ENCODE measurements around the gene PLCE1. TPM values are rescaled to one million over a fixed set of nuclear protein-coding genes. Genes with fewer than 3 reads are reported as not detected.

The PLCE1 gene
- total RNA-seq, 2 experiments from 2014 or later, result 0.02 TPM; not detected in 1

DNA sequence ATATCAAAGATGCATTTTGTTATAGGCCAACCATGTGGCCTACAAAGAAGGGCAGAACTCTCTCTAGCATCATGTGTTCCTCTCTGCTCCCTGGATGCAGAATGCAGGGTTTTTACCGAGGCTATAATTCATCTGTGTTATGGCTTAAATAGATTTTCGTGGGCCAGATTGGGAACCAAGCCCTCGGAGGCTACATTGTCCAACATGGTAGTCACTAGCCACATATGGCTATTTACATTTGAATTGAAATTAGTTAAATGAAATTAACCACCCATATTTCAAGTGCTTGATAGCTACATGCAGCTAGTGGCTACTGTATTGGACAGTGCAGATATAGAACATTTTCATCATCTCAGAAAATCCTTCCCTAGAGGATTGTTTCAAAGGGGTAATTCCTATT is 2.8 kb downstream of the PLCE1 start:
- H3K36me3 Mint-ChIP-seq, result no peaks in the 10 kb centered on the region
- no peaks in the 10 kb centered on the region for H3K9me3 Mint-ChIP-seq
- no peak overlapping the region for H3K4me3 Mint-ChIP-seq
- H3K27me3 Mint-ChIP-seq, result peaks cover 50% of the 10 kb centered on the region
- no peak overlapping the region for H3K27ac Mint-ChIP-seq
- DNase-seq, result no peak
- ChIA-PET POLR2A (no interaction called here), CTCF (no interaction called here)
- intact Hi-C loops (cut with micrococcal nuclease), result no loop called here
- peaks cover 4% of the 10 kb centered on the region for H3K4me1 Mint-ChIP-seq (ENCODE audit: low read depth)

DNA sequence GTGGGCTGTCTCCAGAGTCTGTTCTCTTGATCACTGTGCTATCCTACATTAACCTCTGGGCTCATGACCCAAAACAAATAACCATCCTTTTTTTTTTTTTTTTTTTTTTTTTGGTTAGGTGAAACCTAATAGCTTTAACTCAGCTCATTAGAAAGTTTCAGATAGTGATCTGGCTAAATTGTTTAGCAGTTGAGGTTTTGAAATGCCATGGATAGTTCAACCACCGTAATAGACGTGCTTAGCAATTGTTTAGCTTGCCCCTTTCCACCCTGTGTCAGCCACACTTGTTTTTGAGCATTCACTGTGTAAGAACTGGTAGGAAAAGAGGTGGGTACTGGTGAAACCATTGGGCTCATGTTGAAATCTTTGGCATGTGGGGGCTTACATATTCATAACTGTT is 3.8 kb downstream of the PLCE1 start:
- Mint-ChIP-seq H3K27ac (no peak overlapping the region), H3K27me3 (peaks cover 48% of the 10 kb centered on the region), H3K36me3 (no peaks in the 10 kb centered on the region), H3K4me1 (ENCODE audit: low read depth) (peaks cover 4% of the 10 kb centered on the region), H3K9me3 (no peaks in the 10 kb centered on the region), H3K4me3 (no peak overlapping the region)
- POLR2A ChIA-PET, result no interaction called here
- CTCF ChIA-PET, result interaction anchor here (0.6 kb wide), 1 partner anchor 81 kb away, joined by 3 read pairs; no protein-coding TSS in a partner anchor
- no peak for DNase-seq
- intact Hi-C loops (cut with micrococcal nuclease), result no loop called here

DNA sequence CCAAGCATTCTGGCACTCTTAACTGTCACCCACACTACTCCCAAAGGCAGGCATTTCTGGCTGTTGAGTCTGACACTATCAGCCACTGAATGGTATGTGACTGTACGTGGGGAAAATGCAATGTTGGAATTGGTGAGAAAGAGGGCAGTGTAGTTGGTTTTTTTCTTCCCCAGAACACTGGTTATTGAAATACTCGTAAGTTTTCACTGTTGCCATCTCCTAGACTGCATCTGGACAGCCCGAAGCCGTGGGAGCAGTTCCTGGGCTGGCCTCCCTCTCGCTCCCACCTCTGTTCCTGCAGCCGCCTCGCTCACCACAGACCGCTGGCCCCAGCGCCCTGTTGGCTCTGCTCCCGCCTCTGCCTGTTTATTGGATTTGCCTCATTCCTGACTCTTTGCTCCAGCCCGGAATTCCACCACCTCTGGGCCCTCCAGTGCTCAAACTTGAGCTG is 5.7 kb downstream of the PLCE1 start:
- DNase-seq, result no peak
- intact Hi-C loops (cut with micrococcal nuclease), result no loop called here
- peaks cover 38% of the 10 kb centered on the region for H3K27me3 Mint-ChIP-seq
- H3K4me1 Mint-ChIP-seq (ENCODE audit: low read depth), result peaks cover 1% of the 10 kb centered on the region
- no peaks in the 10 kb centered on the region for H3K36me3 Mint-ChIP-seq
- ChIA-PET POLR2A (no interaction called here), CTCF (no interaction called here)
- H3K4me3 Mint-ChIP-seq, result no peak overlapping the region
- H3K27ac Mint-ChIP-seq, result no peak overlapping the region
- H3K9me3 Mint-ChIP-seq, result no peaks in the 10 kb centered on the region

DNA sequence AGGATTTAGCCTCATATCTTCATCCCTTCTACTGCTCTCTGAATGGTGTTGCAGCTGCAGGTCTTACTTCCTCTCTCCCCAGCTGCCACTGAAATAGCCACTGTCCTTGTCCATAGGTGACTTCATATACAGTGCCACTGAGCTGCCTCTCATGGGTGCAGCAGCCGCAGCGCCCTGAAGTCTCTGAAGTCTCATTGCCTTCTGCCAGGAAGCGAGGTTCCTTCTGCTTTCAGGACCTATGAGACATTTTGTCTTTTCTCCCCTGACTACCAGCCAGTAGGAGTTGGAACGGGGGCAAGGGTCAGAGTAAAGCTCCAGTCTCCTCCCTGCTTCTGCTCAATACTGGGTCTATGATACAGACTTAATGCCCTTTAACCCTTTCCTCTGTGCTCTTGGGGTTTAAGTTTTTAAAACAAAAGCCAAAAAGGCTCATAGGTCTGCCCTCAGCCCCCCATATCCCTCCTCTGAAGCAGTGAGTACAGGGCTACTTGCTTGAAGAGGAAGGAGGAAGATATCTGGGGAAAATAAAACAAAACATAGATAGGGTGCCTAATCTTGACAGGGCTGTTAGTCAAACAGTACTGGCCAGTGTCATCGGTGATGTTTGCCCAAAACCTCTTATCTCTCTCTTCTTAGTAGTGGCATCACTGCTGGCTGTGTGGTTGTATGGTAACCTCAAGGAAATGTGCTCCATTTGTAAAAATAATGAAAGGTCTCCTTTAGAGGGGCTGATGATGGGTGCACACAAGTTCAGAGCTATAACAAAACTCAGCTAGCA is 7.1 kb downstream of the PLCE1 start:
- no peak overlapping the region for H3K4me3 Mint-ChIP-seq
- no peaks in the 10 kb centered on the region for H3K4me1 Mint-ChIP-seq (ENCODE audit: low read depth)
- H3K27ac Mint-ChIP-seq, result no peak overlapping the region
- ChIA-PET CTCF (no interaction called here), POLR2A (no interaction called here)
- no peaks in the 10 kb centered on the region for H3K36me3 Mint-ChIP-seq
- intact Hi-C loops (cut with micrococcal nuclease), result no loop called here
- DNase-seq, result no peak
- no peaks in the 10 kb centered on the region for H3K9me3 Mint-ChIP-seq
- peaks cover 26% of the 10 kb centered on the region for H3K27me3 Mint-ChIP-seq

DNA sequence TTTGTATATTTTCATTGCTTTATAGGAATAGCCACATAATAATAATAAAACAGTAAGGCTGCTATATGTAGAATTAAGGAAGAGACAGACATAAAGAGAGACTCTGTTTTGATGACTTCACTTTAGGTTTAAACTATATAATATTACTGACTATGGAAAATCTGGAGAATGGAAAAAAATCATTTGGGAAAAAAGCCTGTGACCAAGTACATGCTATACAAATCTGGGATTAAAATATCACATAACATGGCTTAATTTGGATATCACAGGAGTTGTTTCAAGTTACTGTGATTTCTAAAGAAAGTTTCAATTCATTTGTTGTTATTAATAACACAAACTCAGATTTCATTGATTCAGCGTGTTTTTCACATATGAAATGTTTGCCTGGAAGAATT is 7.7 kb downstream of the PLCE1 start:
- H3K4me1 Mint-ChIP-seq (ENCODE audit: low read depth), result no peaks in the 10 kb centered on the region
- DNase-seq, result no peak
- intact Hi-C loops (cut with micrococcal nuclease), result no loop called here
- H3K9me3 Mint-ChIP-seq, result no peaks in the 10 kb centered on the region
- POLR2A ChIA-PET, result no interaction called here
- peaks cover 23% of the 10 kb centered on the region for H3K27me3 Mint-ChIP-seq
- no peak overlapping the region for H3K4me3 Mint-ChIP-seq
- H3K36me3 Mint-ChIP-seq, result no peaks in the 10 kb centered on the region
- H3K27ac Mint-ChIP-seq, result no peak overlapping the region
- CTCF ChIA-PET, result no interaction called here

DNA sequence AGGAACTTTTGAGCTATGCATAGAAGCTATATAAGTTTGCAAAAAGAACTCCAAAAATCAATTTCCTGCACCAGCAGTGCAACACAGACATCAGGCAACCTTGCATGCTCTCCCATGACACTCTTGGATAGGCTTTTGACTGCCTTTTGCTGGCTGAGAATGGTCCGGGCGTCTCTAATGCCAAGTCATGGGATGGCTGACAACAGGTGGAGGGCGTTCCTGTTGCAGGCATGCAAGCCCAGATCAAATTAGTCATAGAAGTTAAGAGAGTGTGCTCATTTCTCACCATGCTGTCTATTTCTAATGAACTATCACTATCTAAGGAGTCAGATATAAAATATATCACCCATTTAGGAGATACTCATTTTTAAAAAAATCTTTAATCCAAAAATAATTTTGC is 8.4 kb downstream of the PLCE1 start:
- Mint-ChIP-seq H3K4me3 (no peak overlapping the region), H3K27ac (no peak overlapping the region), H3K4me1 (ENCODE audit: low read depth) (no peaks in the 10 kb centered on the region), H3K27me3 (peaks cover 27% of the 10 kb centered on the region), H3K9me3 (no peaks in the 10 kb centered on the region), H3K36me3 (no peaks in the 10 kb centered on the region)
- DNase-seq, result no peak
- ChIA-PET POLR2A (interaction anchor here (0.6 kb wide), 1 partner anchor 406 kb away, joined by 5 read pairs; no protein-coding TSS in a partner anchor), CTCF (no interaction called here)
- intact Hi-C loops (cut with micrococcal nuclease), result no loop called here

DNA sequence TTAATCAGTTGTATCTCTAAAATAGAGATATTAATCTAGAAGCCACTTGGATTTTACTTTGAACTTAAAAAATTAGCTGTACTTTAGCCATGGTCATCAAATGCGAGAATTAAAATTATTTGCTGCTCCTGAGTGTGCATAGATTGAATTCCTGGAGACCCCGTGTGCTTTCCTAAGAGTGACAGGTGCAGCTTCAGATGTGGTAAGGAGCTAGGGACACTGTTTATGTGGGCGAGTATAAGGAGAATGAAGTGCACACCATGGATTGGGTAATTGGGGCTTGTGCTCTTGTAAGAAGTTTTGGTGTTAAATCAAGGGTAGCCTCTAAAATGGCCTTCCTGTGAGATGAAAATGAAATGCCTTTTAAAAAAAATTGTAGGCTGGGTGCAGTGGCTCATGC is 9.8 kb downstream of the PLCE1 start:
- Mint-ChIP-seq H3K27ac (no peak overlapping the region), H3K4me3 (no peak overlapping the region), H3K4me1 (ENCODE audit: low read depth) (no peaks in the 10 kb centered on the region), H3K27me3 (peaks cover 20% of the 10 kb centered on the region), H3K36me3 (no peaks in the 10 kb centered on the region), H3K9me3 (no peaks in the 10 kb centered on the region)
- no peak for DNase-seq
- CTCF ChIA-PET, result interaction anchor here (0.6 kb wide), 1 partner anchor 252 kb away, joined by 3 read pairs; no protein-coding TSS in a partner anchor
- POLR2A ChIA-PET, result no interaction called here
- intact Hi-C loops (cut with micrococcal nuclease), result no loop called here

DNA sequence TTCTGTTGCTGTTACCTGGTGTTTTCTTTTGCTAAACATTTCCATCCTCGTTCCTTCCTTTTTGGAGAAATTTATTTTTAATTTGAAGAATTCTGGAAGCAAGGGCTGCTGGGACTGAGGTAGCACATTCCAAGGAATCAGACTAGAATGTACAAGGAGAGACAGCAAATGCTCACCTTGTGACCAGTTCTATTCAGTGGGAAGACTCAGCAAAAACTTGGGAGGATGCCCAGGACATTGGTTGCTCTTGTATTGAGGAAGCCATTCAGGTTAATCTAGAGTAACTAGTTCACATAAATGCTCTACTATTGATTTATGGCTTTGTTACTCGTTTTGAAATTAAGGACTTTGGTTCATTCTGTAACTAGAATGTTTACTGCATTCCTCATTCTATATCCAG is 11.3 kb downstream of the PLCE1 start:
- Mint-ChIP-seq H3K27ac (no peak overlapping the region), H3K36me3 (no peaks in the 10 kb centered on the region), H3K9me3 (no peaks in the 10 kb centered on the region), H3K4me1 (ENCODE audit: low read depth) (no peaks in the 10 kb centered on the region), H3K4me3 (no peak overlapping the region), H3K27me3 (peaks cover 14% of the 10 kb centered on the region)
- intact Hi-C loops (cut with micrococcal nuclease), result no loop called here
- CTCF ChIA-PET, result no interaction called here
- POLR2A ChIA-PET, result no interaction called here
- DNase-seq, result no peak

DNA sequence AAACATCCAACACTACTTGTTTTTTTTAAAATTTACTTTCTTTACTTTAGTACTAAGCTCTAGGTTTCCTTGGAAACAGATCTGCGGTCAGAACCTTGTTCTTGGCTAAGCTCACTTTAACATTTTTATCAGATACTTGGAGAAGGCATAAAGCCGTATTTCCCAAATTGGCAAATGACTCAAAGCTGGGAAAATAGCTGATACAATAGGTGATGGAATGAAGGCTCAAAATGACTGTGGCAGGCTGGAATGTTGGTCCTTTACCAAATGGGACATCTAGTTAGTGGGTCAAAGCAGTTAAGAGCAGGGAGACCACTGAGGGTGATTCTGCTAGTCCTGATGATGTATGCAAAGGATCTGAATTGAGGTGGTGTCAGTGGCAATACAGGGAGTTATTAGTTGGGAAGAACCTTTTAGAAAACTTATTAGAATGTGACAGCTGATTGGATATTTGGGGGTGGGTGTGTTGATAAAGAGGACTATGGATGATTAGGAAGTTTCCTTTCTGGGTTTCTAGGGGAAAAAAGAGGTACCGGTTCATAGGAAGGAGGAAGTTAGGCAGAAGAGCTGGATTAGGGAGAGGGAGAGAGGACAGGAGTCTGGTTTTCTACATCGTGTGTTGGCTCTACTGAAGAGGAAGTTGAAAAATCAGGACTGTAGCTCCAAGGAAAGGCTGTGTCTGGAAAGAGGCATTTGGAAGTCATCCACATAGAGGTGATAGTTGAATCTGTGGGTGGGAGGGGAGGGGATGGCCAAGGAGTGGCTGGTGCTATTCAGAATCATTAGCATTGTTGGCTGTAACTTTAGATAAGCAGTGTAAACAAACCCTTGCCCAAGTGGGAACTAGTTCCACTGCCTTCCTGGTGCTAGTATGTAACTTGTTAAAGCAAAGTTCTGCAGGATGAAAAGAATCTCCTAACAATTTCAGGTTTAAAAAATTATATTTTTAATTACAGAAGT is 13.1 kb downstream of the PLCE1 start:
- no peak for DNase-seq
- Mint-ChIP-seq H3K36me3 (no peaks in the 10 kb centered on the region), H3K9me3 (no peaks in the 10 kb centered on the region), H3K27ac (no peak overlapping the region), H3K4me1 (ENCODE audit: low read depth) (no peaks in the 10 kb centered on the region), H3K27me3 (peaks cover 12% of the 10 kb centered on the region), H3K4me3 (no peak overlapping the region)
- intact Hi-C loops (cut with micrococcal nuclease), result no loop called here
- CTCF ChIA-PET, result no interaction called here
- POLR2A ChIA-PET, result no interaction called here

DNA sequence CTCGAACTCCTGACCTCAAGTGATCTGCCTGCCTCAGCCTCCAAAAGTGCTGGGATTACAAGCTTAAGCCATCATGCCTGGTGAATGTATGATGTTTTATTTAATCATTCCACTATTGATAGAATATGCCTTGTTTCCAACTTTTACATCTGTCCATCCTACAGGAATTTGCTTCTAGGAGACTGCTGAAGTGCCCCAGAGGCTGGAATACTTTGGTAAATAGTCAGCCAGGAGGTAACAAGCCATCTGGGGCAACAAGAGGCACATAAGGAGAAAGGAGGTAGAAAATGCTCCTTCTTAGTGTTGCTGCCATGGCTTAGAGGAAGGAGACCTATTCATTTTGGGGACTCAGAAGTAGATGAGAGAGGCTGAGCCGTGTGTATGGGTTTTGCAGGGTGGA is 14.8 kb downstream of the PLCE1 start:
- CTCF ChIA-PET, result no interaction called here
- no peaks in the 10 kb centered on the region for H3K9me3 Mint-ChIP-seq

DNA sequence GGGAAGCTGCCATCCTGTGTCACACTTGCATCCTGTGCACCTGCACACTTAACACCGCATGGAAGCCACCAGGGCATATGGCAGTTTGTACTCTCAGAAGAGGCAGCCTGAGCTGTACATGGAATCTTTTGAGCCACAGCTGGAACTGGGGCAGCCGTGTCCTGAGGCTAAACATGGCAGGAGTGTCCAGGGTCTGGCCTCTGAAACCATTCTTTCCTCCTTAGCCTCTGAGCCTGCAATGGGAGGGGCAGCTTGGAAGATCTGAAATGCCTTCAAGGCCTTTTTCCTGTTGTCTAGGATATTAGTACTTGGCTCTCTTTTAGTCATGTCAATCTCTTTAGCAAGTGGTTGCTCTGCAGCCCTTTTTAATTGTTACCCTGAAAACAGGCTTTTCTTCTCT is 16.4 kb downstream of the PLCE1 start:
- ChIA-PET CTCF (no interaction called here), POLR2A (no interaction called here)
- H3K27ac Mint-ChIP-seq, result no peak overlapping the region
- H3K27me3 Mint-ChIP-seq, result peaks cover 6% of the 10 kb centered on the region
- no peak for DNase-seq
- no peak overlapping the region for H3K4me3 Mint-ChIP-seq
- no peaks in the 10 kb centered on the region for H3K36me3 Mint-ChIP-seq
- H3K4me1 Mint-ChIP-seq (ENCODE audit: low read depth), result no peaks in the 10 kb centered on the region
- no peaks in the 10 kb centered on the region for H3K9me3 Mint-ChIP-seq
- intact Hi-C loops (cut with micrococcal nuclease), result no loop called here

More for the DNA sequence above, 14.8 kb downstream of the PLCE1 start:
- DNase-seq, result no peak
- peaks cover 8% of the 10 kb centered on the region for H3K27me3 Mint-ChIP-seq
- POLR2A ChIA-PET, result no interaction called here
- H3K27ac Mint-ChIP-seq, result no peak overlapping the region
- intact Hi-C loops (cut with micrococcal nuclease), result no loop called here
- no peak overlapping the region for H3K4me3 Mint-ChIP-seq
- H3K4me1 Mint-ChIP-seq (ENCODE audit: low read depth), result no peaks in the 10 kb centered on the region
- H3K36me3 Mint-ChIP-seq, result no peaks in the 10 kb centered on the region

DNA sequence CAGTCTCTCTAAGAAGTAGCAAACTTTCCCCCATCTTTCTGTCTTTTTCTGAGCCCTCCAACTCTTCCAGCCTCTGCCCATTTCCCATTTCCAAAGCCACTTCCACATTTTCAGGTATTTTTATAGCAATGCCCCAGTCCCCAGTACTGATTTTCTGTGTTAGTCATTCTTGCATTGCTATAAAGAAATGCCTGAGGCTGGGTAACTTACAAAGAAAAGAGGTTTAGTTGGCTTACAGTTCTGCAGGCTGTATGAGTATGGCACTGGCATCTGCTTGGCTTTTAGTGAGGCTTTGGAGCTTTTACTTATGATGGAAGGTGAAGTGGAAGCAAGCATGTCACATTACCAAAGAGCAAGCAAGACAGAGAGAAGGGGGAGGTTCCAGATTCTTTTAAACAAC is 17.2 kb downstream of the PLCE1 start:
- Mint-ChIP-seq H3K36me3 (no peaks in the 10 kb centered on the region), H3K9me3 (no peaks in the 10 kb centered on the region), H3K27me3 (peaks cover 5% of the 10 kb centered on the region), H3K4me1 (ENCODE audit: low read depth) (no peaks in the 10 kb centered on the region), H3K4me3 (no peak overlapping the region), H3K27ac (no peak overlapping the region)
- intact Hi-C loops (cut with micrococcal nuclease), result no loop called here
- DNase-seq, result no peak
- POLR2A ChIA-PET, result no interaction called here
- CTCF ChIA-PET, result no interaction called here
